SU-DHL-6 (cell line): Measurements from ENCODE around the gene APOL6.

Experiments
- CTCF ChIP-seq: fragments of 200-600 bp; sonication (generic); IDR thresholded peaks from one replicate; pipeline ENCODE4 v1.5.1; 2017; ENCODE audit warnings: antibody characterized with exemption, mild to moderate bottlenecking, low read length, moderate library complexity; ENCODE audit not compliant: insufficient read depth, poor library complexity, severe bottlenecking
- EZH2phosphoT487 ChIP-seq: fragments of 200-600 bp; sonication (generic), shearing (Covaris generic); conservative IDR thresholded peaks from 2 replicates; pipeline ENCODE4 v1.6.1; 2018; ENCODE audit warnings: mild to moderate bottlenecking, antibody characterized with exemption, low read length, moderate library complexity, mixed read lengths

DNA sequence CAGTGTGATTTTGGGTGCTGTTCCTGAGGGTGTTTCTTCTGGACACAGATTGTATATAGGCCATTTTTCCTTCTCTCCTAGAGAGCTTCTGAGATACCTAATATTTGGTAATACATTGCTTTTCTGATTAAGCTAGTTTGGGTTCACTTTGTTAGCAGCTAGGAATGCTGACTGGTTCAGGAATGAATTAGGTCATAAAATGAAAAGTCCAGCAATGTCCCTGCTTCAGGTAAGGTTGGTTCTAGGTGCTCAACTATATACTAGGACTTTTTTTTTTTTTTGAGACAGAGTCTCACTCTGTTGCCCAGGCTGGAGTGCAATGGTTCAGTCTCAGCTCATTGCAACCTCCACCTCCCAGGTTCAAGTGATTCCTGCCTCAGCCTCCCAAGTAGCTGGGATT, 36.5 kb downstream of the APOL6 start:
- no peak for TF ChIP-seq CTCF
- TF ChIP-seq EZH2phosphoT487: no peak
